Retinal pigment epithelial cell (primary cell): ENCODE data around the gene UBE2E3.

Experiments
- DNase-seq: peaks from one replicate; pipeline ENCODE4 v3.0.0-alpha.2; 2010; ENCODE audit warnings: low read depth
- H3K4me3 ChIP-seq: 2 replicates; pipeline ENCODE4 v1.5.1; 2011; ENCODE audit warnings: mild to moderate bottlenecking, low read length, control low read depth, moderate library complexity
- TF ChIP-seq, protein P1 (sequence below): conservative IDR thresholded peaks from 2 replicates; pipeline ENCODE4 v1.5.1; 2011; ENCODE audit warnings: low read depth, low read length, control low read depth, inconsistent platforms

Gene UBE2E3

DNA sequence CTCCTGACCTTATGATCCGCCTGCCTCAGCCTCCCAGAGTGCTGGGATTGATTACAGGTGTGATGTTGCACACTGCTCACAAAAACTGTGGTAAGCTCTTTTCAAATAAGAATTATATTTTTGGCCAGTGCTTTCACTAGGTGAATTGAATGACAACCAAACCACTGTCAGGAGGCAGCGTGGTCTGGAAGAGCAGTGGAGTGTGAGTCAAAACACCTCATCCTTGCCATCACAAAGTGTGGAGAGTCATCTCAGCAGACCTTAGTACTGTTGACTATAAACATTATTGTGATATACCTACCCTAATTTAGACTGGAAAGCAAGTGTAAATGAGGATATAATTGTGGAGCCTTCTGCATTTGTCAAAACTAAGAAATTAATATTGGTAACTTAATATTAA, 61.3 kb downstream of the UBE2E3 start:
- TF ChIP-seq, protein P1, sequence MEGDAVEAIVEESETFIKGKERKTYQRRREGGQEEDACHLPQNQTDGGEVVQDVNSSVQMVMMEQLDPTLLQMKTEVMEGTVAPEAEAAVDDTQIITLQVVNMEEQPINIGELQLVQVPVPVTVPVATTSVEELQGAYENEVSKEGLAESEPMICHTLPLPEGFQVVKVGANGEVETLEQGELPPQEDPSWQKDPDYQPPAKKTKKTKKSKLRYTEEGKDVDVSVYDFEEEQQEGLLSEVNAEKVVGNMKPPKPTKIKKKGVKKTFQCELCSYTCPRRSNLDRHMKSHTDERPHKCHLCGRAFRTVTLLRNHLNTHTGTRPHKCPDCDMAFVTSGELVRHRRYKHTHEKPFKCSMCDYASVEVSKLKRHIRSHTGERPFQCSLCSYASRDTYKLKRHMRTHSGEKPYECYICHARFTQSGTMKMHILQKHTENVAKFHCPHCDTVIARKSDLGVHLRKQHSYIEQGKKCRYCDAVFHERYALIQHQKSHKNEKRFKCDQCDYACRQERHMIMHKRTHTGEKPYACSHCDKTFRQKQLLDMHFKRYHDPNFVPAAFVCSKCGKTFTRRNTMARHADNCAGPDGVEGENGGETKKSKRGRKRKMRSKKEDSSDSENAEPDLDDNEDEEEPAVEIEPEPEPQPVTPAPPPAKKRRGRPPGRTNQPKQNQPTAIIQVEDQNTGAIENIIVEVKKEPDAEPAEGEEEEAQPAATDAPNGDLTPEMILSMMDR, result no peak
- DNase-seq, result no peak
- no peak overlapping the region for H3K4me3 ChIP-seq

DNA sequence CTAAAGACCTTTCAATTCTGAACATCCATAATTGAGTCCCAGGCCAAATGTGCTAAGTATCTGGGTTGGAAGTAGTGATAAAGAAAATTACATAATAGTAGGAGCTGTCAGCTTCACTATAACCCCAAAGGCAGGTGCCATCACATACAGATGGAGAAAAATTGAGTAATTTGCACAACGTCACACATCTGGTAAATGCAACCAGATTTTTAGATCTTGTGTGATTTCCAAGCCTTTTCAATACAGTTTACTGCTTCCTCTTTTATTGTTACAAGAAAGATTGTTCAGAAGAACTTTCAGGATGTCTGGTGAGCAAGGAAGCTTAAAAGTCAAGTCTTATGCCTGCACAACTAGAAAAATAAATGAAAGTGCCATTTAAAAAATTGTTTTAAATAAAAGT, 62.3 kb downstream of the UBE2E3 start:
- no peak overlapping the region for H3K4me3 ChIP-seq
- TF ChIP-seq, protein P1, result no peak
- DNase-seq, result no peak

DNA sequence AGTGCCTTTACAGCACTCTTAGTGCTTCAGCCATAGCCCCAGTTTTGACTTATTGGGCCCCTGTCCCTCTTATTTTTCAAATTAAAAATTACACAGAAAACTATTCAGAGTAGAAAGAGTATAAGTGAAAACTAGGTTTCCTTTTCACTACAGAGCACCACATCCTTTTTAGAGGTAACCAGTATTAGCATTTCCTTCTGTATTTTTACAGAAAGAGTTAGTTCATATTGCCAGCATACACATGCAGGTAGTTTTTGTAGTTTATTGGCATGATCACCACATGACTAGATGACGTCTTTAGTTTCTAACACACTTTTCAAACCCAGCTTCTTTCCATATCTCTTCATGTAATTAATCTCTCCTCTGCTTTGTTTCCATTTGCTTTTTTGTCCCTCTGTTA, 66.4 kb downstream of the UBE2E3 start:
- TF ChIP-seq, protein P1, result no peak
- H3K4me3 ChIP-seq, result no peak overlapping the region
- no peak for DNase-seq

DNA sequence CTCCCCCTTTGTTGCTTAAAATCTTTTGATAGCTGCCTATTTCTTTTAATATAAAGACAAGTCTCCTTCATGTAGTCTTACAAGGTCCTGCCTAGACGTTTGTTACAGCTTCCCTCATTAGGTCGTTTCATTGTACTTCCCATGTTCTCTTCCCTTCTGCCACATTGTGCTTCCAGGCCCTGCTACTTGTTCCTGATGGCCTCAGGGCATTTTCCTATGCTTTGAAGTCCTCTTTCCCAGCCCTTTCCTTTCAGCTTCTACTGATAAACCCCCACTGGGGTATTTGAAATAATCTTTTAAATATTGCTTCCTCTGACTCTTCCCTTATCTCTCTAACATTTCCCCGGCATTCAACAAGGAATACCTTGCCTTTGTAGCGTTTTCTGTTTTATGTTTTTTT, 67.4 kb downstream of the UBE2E3 start:
- DNase-seq, result no peak
- TF ChIP-seq, protein P1, result no peak
- no peak overlapping the region for H3K4me3 ChIP-seq

GRCh38 chr2:181051861-181052522, 71.6 kb downstream of the UBE2E3 start:
- H3K4me3 ChIP-seq, result no peak overlapping the region
- no peak for DNase-seq
- TF ChIP-seq, protein P1, result no peak

- TF ChIP-seq, protein P1, result no peak
- H3K4me3 ChIP-seq, result no peak overlapping the region
Observed at GRCh38 chr2:181052523-181052891, 72.1 kb downstream of the UBE2E3 start.

DNA sequence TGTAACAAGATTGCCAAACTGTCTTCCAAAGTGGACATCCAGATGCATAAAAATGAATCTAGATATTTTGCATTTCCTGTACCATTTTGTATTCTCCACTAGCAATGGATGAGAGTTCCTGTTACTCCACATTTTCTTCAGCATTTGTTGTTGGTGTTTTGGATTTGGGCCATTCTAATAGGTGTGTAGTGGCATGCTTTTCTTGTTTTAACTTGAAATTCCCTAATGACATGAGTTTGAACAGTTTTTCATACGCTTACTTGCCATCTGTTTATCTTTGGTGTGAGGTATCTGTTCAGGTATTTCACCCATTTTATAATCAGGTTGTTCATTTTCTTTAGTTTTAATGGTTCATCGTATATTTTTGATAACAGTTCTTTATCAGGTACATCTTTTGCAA, 73.9 kb downstream of the UBE2E3 start:
- no peak for DNase-seq
- TF ChIP-seq, protein P1, result no peak
- no peak overlapping the region for H3K4me3 ChIP-seq

More at GRCh38 chr2:181052523-181052891, 72.1 kb downstream of the UBE2E3 start:
- DNase-seq, result no peak
